KOPT-K1 (cell line): ENCODE data around the gene RPS21.

ENCODE experiments used
- H3K27ac ChIP-seq: fragments of 200-600 bp; sonication (generic); 2 replicates; pipeline ENCODE4 v1.5.1; 2016; ENCODE audit warnings: antibody characterized with exemption, mild to moderate bottlenecking, low read depth, low read length; ENCODE audit not compliant: poor library complexity, severe bottlenecking
- H3K36me3 ChIP-seq: fragments of 200-600 bp; sonication (generic); 2 replicates; pipeline ENCODE4 v1.5.1; 2017; ENCODE audit warnings: antibody characterized with exemption, mild to moderate bottlenecking, low read length, moderate library complexity; ENCODE audit not compliant: insufficient read depth
- H3K9me3 ChIP-seq: fragments of 200-600 bp; sonication (generic); 2 replicates; pipeline ENCODE4 v1.5.1; 2017; ENCODE audit warnings: antibody characterized with exemption, low read length, mild to moderate bottlenecking; ENCODE audit not compliant: insufficient read depth, poor library complexity, severe bottlenecking

Gene RPS21

DNA sequence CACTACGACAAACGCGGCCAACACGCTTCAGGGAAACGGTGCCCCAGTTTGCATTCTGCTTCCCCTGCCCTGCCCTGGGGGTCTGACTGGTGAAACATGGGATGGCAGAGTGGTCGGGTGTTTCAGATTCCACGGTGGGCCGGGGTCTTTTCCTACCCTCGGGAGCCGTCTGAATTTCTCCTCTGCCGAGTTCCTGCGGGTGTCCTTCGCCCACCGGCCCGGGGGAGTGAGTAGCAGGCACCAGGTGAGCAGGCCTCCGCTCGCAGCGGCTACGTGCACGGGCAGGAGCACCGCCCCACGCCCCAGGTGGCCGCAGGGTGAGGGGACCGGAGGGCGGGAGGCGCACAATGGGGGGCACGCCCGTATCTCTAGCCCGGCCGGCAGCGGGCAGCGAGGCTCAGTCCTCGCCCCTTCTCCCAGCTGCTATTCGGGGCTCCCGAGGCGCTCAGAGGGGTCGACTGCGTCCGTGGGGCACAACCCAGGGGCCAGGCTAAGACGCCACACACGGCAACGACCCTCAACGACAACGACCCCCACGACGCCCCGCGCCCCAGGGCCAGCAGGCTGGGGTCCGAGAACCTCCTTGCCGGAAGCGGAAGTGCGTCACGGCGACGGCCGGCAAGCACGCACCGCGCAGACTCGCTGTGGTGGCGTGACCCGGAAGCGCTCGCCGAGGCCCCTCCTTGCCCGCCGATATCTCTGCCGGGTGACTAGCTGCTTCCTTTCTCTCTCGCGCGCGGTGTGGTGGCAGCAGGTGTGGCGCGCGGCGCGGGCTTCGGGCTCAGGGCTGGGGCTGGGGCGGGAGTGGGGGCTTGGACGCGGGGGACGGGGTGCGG, at the start of gene RPS21:
Gene RPS21 (plus strand): TSS at position 721 of the 836 bp plus-strand sequence. CDS start 236 bp downstream, outside the sequence.
- no peaks in the 10 kb centered on the region for H3K9me3 ChIP-seq
- H3K27ac ChIP-seq, result peak within 1 kb of the TSS; percentile 75

DNA sequence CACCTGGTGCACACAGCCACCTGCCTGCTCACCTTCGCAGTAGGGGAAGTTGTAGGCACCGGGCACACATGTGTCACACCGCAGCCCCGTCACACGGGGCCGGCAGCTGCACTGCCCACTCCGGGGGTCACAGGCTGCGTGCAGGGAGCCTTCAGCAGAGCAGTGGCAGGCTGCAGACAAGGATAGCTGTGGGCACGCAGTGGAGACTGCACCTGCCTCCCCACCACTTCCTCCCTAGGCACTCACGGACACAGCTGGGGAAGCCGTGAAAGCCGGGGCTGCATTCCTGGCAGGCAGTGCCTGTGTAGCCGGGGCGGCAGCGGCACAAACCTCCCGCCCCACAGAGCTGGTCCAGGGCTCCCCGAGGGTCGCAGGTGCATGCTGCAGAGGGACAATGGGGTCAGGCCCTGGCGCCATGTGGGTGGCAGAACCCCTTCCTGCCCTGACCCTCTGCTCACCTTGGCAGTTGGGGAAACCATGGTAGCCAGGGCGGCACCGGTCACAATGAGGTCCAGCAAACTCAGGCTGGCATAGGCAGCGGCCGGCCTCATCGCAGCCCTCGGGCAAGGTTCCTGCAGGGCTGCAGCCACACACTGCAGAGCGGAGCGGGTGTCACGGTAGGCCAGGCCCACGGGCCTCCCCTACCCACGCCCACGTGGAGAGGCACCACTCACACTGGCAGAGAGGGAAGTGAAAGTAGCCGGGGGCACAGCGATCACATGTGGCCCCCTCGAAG, 49.2 kb upstream of the RPS21 start:
- peaks cover 5% of the 10 kb centered on the region for H3K9me3 ChIP-seq
- H3K36me3 ChIP-seq, result no peaks in the 10 kb centered on the region
- H3K27ac ChIP-seq, result no peak overlapping the region

More for the DNA sequence above, at the start of gene RPS21:
- peaks cover 49% of the 10 kb centered on the region for H3K36me3 ChIP-seq

DNA sequence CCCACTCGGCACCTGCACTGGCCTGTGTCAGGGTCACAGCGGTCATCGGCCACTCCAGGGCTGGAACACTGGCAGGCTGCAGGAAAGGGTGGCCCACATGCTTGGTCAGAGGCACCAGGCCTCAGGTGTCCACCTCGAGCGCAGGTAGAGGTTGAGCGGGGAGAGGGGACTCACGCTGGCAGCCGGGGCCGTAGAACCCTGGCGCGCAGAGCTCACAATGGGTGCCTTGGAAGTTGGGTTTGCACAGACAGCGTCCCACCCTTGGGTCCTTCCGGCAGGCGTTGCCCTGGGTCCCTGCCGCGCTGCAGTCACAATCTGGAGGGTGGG, 48.6 kb upstream of the RPS21 start:
- Histone ChIP-seq H3K36me3 (no peaks in the 10 kb centered on the region), H3K9me3 (peaks cover 5% of the 10 kb centered on the region), H3K27ac (no peak overlapping the region)

DNA sequence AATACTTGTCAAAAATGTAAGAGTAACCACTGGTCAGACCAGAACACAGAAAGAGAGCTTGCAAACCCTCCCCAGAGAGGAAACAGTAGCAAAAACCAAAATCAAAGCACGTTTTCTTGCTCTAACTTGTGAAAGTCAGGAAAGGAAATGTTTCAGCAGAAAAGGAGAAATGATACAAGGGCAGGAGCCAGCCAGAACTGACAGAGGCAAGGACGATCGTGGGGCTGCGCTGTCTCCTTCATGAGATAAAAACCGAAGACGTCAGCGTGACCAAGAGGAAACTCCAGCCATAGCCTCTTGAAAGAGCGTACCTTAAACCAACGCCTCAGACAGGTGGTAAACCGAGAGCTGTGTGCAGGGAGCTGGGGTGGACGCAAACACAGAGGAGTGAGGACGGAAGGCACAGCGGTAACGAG, 47.2 kb upstream of the RPS21 start:
- no peak overlapping the region for H3K27ac ChIP-seq

DNA sequence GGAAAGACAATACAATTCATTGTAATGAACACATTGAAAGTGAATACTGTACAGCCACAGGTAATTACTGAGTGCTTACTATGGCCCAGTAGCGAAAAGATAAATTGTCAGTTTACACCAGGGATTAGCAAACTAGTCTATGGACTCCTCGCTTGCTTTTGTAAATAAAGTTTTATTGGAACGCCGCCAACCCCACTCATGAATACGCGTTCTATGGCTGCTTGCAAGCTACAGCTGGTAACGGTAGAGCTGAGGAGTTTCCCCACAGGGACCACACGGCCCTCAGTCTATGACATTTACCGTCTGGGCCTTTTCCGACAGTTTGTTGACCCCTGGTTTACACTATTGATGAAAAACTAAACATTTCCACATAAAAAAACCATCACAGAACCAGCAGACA, 44.0 kb upstream of the RPS21 start:
- no peaks in the 10 kb centered on the region for H3K36me3 ChIP-seq
- H3K27ac ChIP-seq, result no peak overlapping the region
- H3K9me3 ChIP-seq, result peaks cover 5% of the 10 kb centered on the region

More for the DNA sequence above, 47.2 kb upstream of the RPS21 start:
- Histone ChIP-seq H3K36me3 (no peaks in the 10 kb centered on the region), H3K9me3 (peaks cover 5% of the 10 kb centered on the region)

DNA sequence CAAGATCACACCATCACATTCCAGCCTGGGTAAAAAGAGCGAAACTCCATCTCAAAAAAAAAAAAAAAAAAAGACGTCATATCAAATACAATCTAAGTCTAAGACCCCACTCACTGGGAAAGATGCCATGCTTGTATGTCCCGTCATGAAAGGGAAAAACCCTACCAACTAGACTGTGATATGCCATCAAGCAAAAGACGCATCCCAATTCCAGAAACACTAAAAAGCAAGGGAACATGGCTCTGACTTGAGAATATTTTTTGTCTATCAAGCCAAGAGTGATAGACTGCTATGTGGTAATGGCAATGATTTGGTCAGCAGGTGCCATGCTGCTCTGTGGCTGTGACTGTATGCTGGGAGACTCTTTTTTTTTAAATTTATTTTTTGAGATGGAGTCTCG, 42.8 kb upstream of the RPS21 start:
- H3K9me3 ChIP-seq, result peaks cover 11% of the 10 kb centered on the region
- H3K36me3 ChIP-seq, result no peaks in the 10 kb centered on the region
- no peak overlapping the region for H3K27ac ChIP-seq

DNA sequence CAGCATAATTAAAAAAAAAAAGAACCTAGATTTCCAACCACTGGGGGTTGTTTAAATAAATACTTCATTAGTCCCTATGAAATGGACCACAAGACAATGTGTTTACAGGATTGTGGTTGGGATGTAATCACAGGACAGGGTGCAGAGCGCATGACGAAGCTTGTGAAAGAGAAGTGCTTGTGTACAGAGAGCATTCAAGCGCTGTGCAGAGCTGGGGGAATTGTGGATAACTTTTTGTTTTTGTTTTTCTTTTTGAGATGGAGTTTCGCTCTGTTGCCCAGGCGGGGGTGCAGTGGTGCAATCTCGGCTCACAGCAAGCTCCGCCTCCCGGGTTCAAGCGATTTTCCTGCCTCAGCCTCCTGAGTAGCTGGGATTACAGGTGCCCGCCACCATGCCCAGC, 42.1 kb upstream of the RPS21 start:
- no peak overlapping the region for H3K27ac ChIP-seq
- H3K36me3 ChIP-seq, result no peaks in the 10 kb centered on the region
- H3K9me3 ChIP-seq, result peaks cover 12% of the 10 kb centered on the region

DNA sequence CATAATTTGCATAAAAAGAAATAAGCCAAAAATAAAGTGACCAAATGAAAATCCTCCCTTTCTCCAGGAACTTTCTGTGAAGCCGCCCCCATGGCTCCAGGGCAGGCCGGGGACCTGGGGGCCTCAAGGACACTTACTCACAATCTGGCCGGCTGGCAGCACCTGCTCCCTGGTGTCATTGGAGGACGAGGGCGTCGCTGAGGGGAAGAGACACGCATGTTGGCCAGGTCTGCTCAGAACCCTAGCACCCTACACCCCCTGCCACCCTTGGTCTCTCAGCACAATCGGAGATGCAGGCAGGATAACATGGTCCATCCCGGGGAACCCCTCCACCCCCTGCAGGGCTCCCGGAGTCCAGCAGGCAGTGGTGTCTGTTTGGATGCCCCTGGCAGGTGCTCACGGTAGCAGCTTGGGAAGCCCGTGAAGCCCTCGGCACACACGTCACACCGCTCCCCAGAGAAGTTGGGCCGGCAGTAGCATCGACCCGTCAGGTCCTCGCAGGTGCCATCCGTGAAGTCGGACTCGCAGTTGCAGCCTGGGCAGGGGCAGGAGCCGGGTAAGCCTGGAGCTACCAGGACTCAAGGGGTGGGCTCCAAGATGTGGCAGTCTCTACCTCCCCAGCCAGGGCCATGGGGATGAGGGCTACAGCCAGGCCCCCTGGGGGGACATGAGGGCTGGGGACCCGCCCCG, 41.1 kb upstream of the RPS21 start:
- Histone ChIP-seq H3K27ac (no peak overlapping the region), H3K36me3 (no peaks in the 10 kb centered on the region), H3K9me3 (peaks cover 12% of the 10 kb centered on the region)

DNA sequence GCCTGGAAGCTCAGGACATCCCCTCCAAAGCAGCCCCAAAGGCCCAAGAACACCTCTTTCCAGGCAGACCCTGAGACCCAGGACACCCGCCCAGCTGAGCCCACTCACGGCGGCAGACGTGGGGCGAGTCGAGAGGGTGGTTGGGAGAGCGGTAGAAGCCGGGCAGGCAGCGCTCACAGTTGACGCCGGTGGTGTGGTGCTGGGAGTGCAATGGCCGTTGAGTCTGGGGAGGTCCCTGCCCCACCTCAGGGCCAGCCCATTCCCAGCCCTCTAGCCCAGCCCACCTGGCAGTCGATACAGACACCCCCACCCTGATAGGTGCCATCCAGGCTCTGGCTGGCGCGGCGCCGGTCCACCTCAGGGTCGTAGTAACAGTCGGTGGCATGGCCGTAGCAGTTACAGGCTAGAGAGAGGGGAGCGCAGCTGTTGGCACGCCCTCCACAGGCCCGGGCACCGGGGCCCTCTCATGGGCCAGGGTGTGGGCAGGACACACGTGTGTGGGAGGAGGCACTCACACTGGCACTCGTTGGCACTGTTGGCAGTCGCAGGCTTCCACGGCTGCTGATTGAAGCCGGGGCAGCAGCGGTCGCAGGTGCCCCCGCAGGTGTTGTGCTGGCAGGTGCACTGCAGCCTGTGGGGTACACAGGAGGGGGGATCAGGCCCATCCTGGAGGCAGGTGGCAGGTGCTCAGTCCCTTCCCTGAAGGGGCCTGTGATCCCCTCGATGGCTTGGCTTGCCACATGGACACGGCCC, 40.3 kb upstream of the RPS21 start:
- Histone ChIP-seq H3K36me3 (no peaks in the 10 kb centered on the region), H3K27ac (no peak overlapping the region)

DNA sequence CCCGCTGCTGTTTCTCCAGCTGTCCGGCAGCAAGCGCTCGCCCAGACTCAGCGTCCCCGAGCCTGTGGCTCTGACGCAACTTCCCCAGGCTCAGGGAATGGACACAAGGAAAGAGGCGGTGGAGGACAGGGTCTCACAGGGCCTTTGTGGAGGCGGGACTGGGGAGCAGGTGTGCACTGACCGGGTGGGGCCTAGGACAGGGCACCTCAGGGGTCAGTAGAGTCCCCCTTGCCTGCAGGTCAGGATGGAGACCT, 39.8 kb upstream of the RPS21 start:
- Histone ChIP-seq H3K36me3 (no peaks in the 10 kb centered on the region), H3K27ac (no peak overlapping the region), H3K9me3 (peaks cover 7% of the 10 kb centered on the region)

More for the DNA sequence above, 40.3 kb upstream of the RPS21 start:
- H3K9me3 ChIP-seq, result peaks cover 7% of the 10 kb centered on the region

DNA sequence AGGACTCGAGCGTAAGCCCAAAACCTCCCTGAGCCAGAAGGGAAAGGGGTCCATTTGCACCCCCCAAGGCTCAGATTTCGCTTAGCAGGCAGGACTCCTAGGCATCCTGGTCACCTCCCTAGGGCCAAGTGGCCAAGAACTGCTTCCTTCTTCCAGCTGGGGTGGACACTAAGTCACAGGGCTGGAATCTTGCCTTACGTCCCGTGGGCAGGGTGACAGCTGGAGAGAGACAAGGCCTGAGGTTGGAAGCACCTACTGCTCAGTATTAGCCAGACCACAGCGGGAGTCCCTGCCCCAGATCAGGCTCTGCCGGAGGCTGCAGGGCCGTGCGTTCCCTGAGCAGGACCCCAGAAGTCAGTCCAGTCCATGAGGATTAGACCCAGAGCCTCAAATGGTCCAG, 39.5 kb upstream of the RPS21 start:
- no peak overlapping the region for H3K27ac ChIP-seq
- peaks cover 7% of the 10 kb centered on the region for H3K9me3 ChIP-seq
- no peaks in the 10 kb centered on the region for H3K36me3 ChIP-seq

DNA sequence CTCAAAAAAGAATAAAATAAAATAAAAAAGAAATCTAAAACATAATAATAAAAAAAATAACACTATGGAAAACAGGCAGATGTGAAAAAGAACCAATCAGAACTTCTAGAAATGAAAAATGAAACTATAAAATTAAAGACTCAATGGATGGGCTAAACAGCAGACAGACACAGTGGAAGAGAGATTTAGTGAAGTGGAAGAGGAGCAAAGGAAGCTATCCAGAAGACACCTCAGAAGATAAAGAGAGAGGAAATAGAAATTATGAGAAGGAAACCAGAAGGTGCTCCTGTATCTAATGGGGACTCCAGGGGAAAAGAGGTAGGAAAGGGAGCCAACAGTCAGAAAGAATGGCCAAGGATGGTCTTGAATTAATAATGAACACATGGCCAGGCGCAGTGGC, 38.3 kb upstream of the RPS21 start:
- H3K27ac ChIP-seq, result no peak overlapping the region
- H3K36me3 ChIP-seq, result no peaks in the 10 kb centered on the region
- H3K9me3 ChIP-seq, result peaks cover 7% of the 10 kb centered on the region

DNA sequence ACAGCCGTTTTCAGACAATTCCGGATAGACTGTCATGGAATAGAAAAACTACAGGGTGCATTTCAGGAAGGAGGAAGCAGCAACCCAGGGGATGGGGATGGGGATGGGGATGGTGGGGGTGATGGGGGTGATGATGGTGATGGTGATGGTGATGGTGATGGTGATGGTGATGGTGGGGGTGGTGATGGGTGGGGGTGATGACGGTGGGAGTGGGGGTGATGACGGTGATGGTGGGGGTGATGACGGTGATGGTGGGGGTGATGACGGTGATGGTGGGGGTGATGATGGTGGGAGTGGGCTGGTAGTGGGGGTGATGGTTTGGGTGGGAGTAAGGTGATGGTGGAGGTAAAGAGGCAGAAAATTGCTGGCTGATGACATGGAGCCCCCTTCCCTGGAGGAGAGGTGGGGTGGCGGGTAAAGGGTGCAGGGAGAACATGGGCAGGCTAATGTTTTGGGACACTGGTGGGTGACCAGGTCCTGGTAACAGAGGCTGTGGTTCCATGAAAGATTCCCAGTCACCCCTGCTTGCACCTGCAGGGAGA, 37.3 kb upstream of the RPS21 start:
- Histone ChIP-seq H3K27ac (no peak overlapping the region), H3K9me3 (peaks cover 7% of the 10 kb centered on the region), H3K36me3 (no peaks in the 10 kb centered on the region)

DNA sequence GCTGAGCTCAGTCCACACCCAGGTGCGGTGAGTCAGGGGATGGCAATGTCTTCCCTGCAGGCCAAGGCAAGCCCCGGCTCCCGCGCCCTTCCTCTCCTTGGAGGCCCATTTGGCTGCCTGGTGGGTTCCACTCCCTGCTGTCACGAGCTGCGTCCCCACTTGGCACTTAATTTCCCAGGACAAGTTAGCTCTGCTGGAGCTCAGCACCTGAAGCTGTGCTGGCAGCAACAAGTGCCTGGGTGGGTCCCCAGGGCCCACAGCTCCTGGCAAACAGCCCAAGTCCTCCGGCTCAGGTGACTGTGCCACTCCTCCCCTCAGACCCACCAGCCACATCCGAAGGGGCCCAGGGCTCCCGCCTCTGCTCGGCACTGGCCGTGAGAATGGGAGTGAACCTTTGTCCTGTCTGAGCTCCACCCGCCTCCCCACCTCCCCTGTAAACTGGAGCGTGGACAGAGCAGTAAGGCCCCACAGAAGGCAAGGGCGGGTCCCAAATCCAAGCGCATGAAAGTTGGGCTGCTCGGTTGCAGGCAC, 36.7 kb upstream of the RPS21 start:
- H3K36me3 ChIP-seq, result no peaks in the 10 kb centered on the region
- no peak overlapping the region for H3K27ac ChIP-seq
- H3K9me3 ChIP-seq, result peaks cover 7% of the 10 kb centered on the region
